ENCODE results near the gene UBQLNL. TPM values are rescaled to one million over a fixed set of nuclear protein-coding genes. Genes with fewer than 3 reads are reported as not detected.

The UBQLNL gene
- total RNA-seq, 1 experiment from 2014 or later, result not detected

- Histone ChIP-seq H3K4me1 (ENCODE audit: insufficient read depth, low read length, poor library complexity, severe bottlenecking) (no peaks in the 10 kb centered on the region), H3K9me3 (ENCODE audit: low read depth, low read length, poor library complexity, severe bottlenecking) (no peaks in the 10 kb centered on the region), H3K4me3 (ENCODE audit: low read depth, low read length, poor library complexity, severe bottlenecking) (no peak overlapping the region), H3K36me3 (ENCODE audit: insufficient read depth, low read length, poor library complexity, severe bottlenecking) (no peaks in the 10 kb centered on the region), H3K27me3 (replicated peaks; ENCODE audit: insufficient read depth, low read depth, low read length, poor library complexity) (no peaks in the 10 kb centered on the region), H3K27ac (ENCODE audit: low read depth, low read length, poor library complexity, severe bottlenecking) (no peak overlapping the region)
- CTCF ChIA-PET, result no interaction called here
- POLR2A ChIA-PET (ENCODE audit: low non-redundant PET), result no interaction called here
- no peak for TF ChIP-seq CTCF (conservative IDR thresholded peaks at IDR 0.05; ENCODE audit: low read depth, low read length)
- TF ChIP-seq EZH2 (IDR thresholded peaks at IDR 0.05; ENCODE audit: borderline replicate concordance, low read depth, low read length, poor library complexity, severe bottlenecking), result no peak
- intact Hi-C loops (cut with micrococcal nuclease; ENCODE audit: unreplicated experiment), result no loop called here
- BruUV-seq (replicated peaks), result no TSS peak
- DNase-seq (ENCODE audit: low spot score), result no peak
Observed at GRCh38 chr11:5486421-5486820, 30.1 kb downstream of the UBQLNL start.

GRCh38 chr11:5486003-5486402 lies 30.5 kb downstream of the UBQLNL start:
- POLR2A ChIA-PET (ENCODE audit: low non-redundant PET), result no interaction called here
- no peak overlapping the region for H3K4me3 ChIP-seq (ENCODE audit: low read depth, low read length, poor library complexity, severe bottlenecking)
- no peaks in the 10 kb centered on the region for H3K27me3 ChIP-seq (replicated peaks; ENCODE audit: insufficient read depth, low read depth, low read length, poor library complexity)
- H3K27ac ChIP-seq (ENCODE audit: low read depth, low read length, poor library complexity, severe bottlenecking), result no peak overlapping the region
- intact Hi-C loops (cut with micrococcal nuclease; ENCODE audit: unreplicated experiment), result no loop called here
- CTCF ChIA-PET, result no interaction called here
- H3K4me1 ChIP-seq (ENCODE audit: insufficient read depth, low read length, poor library complexity, severe bottlenecking), result no peaks in the 10 kb centered on the region
- TF ChIP-seq EZH2 (IDR thresholded peaks at IDR 0.05; ENCODE audit: borderline replicate concordance, low read depth, low read length, poor library complexity, severe bottlenecking), result no peak
- no peak for TF ChIP-seq CTCF (conservative IDR thresholded peaks at IDR 0.05; ENCODE audit: low read depth, low read length)
- no peaks in the 10 kb centered on the region for H3K9me3 ChIP-seq (ENCODE audit: low read depth, low read length, poor library complexity, severe bottlenecking)
- DNase-seq (ENCODE audit: low spot score), result no peak
- BruUV-seq (replicated peaks), result no TSS peak
- no peaks in the 10 kb centered on the region for H3K36me3 ChIP-seq (ENCODE audit: insufficient read depth, low read length, poor library complexity, severe bottlenecking)

GRCh38 chr11:5476186-5476819 lies 40.2 kb downstream of the UBQLNL start:
- peak; percentile 79 for TF ChIP-seq CTCF (conservative IDR thresholded peaks at IDR 0.05; ENCODE audit: low read depth, low read length)
- no peak for TF ChIP-seq EZH2 (IDR thresholded peaks at IDR 0.05; ENCODE audit: borderline replicate concordance, low read depth, low read length, poor library complexity, severe bottlenecking)
- no peaks in the 10 kb centered on the region for H3K9me3 ChIP-seq (ENCODE audit: low read depth, low read length, poor library complexity, severe bottlenecking)
- no peak overlapping the region for H3K4me3 ChIP-seq (ENCODE audit: low read depth, low read length, poor library complexity, severe bottlenecking)
- no TSS peak for BruUV-seq (replicated peaks)
- ChIA-PET CTCF (interaction anchor here (0.7 kb wide), 1 partner anchor 45 kb away, joined by 4 read pairs; no protein-coding TSS in a partner anchor), POLR2A (ENCODE audit: low non-redundant PET) (interaction anchor here (0.6 kb wide), 1 partner anchor 899 kb away, joined by 3 read pairs; no protein-coding TSS in a partner anchor)
- intact Hi-C loops (cut with micrococcal nuclease; ENCODE audit: unreplicated experiment), result loop anchor here (1.0 kb wide), 1 partner anchor 332 kb away; the partner anchor contains the start of gene OR52N2
- no peaks in the 10 kb centered on the region for H3K36me3 ChIP-seq (ENCODE audit: insufficient read depth, low read length, poor library complexity, severe bottlenecking)
- peak; percentile 52 for DNase-seq (ENCODE audit: low spot score)
- no peaks in the 10 kb centered on the region for H3K4me1 ChIP-seq (ENCODE audit: insufficient read depth, low read length, poor library complexity, severe bottlenecking)
- no peaks in the 10 kb centered on the region for H3K27me3 ChIP-seq (replicated peaks; ENCODE audit: insufficient read depth, low read depth, low read length, poor library complexity)
- no peak overlapping the region for H3K27ac ChIP-seq (ENCODE audit: low read depth, low read length, poor library complexity, severe bottlenecking)

Measured in A673 (cell line).